Activated B cell treated with CpG ODN at 0.5 μM for 24 hours (primary cell): ENCODE data around the gene SBK1. TPM values are rescaled to one million over a fixed set of nuclear protein-coding genes. Genes with fewer than 3 reads are reported as not detected.

Experiments used
- ATAC-seq: fragments of 200-7000 bp; cut with Tn5 transposase; one replicate; pipeline ENCODE4 v1.10.0; 2021; ENCODE audit warnings: low read depth, mild to moderate bottlenecking, moderate library complexity
- CTCF ChIA-PET: fragments of 350-600 bp; sonication (Branson Sonifier 250); formaldehyde crosslinking; loops from one replicate; lab custom pipeline; 2021; ENCODE audit warnings: antibody characterized with exemption; lab: Charles Lee
- POLR2A ChIA-PET: fragments of 350-600 bp; sonication (Branson Sonifier 250); formaldehyde crosslinking; loops from one replicate; lab custom pipeline; 2021; ENCODE audit warnings: antibody characterized with exemption; lab: Charles Lee
- DNase-seq: peaks from one replicate; pipeline ENCODE4 v3.0.0; 2022
- H3K27ac Mint-ChIP-seq: one replicate; pipeline ENCODE4 v1.8.0; 2020; ENCODE audit warnings: mixed read lengths
- H3K27me3 Mint-ChIP-seq: one replicate; pipeline ENCODE4 v1.8.0; 2021; ENCODE audit warnings: mixed read lengths
- H3K36me3 Mint-ChIP-seq: one replicate; pipeline ENCODE4 v1.8.0; 2021; ENCODE audit warnings: low read depth, mixed read lengths
- H3K4me1 Mint-ChIP-seq: one replicate; pipeline ENCODE4 v1.8.0; 2021; ENCODE audit warnings: mixed read lengths
- H3K4me3 Mint-ChIP-seq: one replicate; pipeline ENCODE4 v1.8.0; 2020; ENCODE audit warnings: mild to moderate bottlenecking, mixed read lengths
- H3K9me3 Mint-ChIP-seq: one replicate; pipeline ENCODE4 v1.8.0; 2020; ENCODE audit warnings: mixed read lengths
- CTCF ChIP-seq: fragments of 200-600 bp; IDR thresholded peaks from one replicate; pipeline ENCODE4 v1.8.0; 2022; ENCODE audit warnings: antibody characterized with exemption, mild to moderate bottlenecking
- intact Hi-C: fragments of 100-400 bp; cut with micrococcal nuclease; formaldehyde crosslinking; loops from one replicate; pipeline ENCODE4 v1.15.1; 2024
- total RNA-seq: library from RNA; stranded (reverse); gene quantifications from 2 replicates; pipeline ENCODE4 v1.2.3, GENCODE V29; 2022

The SBK1 gene
- total RNA-seq, 1 donor from 2014 or later = 0.58 TPM

DNA sequence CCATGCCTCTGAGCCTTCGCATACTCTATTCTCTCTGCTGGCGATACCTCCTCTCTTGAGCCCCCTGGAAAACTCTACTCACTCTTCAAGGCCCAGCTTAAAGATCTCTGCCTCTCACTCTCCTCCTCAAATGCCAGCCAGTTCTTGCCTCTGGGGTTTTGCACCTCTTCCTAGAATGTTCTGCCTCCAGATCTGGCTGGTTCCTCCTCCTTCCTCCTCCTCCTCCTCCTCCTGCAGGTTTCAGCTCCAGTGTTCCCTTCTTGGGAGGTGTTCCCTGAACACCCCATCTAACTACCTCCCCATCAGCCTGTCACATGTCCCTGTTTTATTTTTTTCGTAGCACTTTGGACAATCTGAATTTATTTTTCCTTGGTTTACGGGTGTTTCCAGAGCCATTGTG lies 35.1 kb upstream of the SBK1 start:
- ChIA-PET POLR2A (no interaction called here), CTCF (no interaction called here)
- ATAC-seq = no peak

DNA sequence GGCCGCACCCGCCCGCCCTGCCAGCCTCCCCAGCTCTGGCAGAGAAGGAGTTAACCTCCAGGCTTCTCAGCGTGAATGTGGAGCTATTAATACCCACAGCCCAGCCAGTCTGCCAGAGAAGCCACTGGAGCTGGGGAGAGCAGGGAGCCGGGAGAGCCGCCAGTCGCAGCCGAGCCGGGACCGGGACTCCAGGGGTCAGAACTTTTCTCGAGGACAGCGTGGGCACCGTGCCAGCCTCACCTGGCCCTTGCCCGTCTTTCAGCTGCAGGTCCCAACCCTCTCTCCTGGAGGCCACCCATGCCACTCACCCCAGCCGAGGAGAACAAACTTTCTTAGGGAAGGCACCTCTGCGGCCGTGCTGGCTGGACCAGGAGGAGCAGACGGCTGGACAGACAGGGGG lies 33.8 kb upstream of the SBK1 start:
- H3K4me1 Mint-ChIP-seq = no peaks in the 10 kb centered on the region
- H3K4me3 Mint-ChIP-seq = no peak overlapping the region
- no peak for DNase-seq
- H3K27ac Mint-ChIP-seq = no peak overlapping the region
- H3K9me3 Mint-ChIP-seq = no peaks in the 10 kb centered on the region
- TF ChIP-seq CTCF = no peak
- H3K36me3 Mint-ChIP-seq = no peaks in the 10 kb centered on the region
- ATAC-seq = no peak
- ChIA-PET CTCF (no interaction called here), POLR2A (no interaction called here)
- peaks cover 29% of the 10 kb centered on the region for H3K27me3 Mint-ChIP-seq
- intact Hi-C loops = no loop called here

More for the DNA sequence above, 35.1 kb upstream of the SBK1 start:
- H3K36me3 Mint-ChIP-seq = no peaks in the 10 kb centered on the region
- intact Hi-C loops = no loop called here
- no peak overlapping the region for H3K4me3 Mint-ChIP-seq
- H3K27ac Mint-ChIP-seq = no peak overlapping the region
- H3K4me1 Mint-ChIP-seq = no peaks in the 10 kb centered on the region
- no peak for TF ChIP-seq CTCF
- peaks cover 25% of the 10 kb centered on the region for H3K27me3 Mint-ChIP-seq
- no peak for DNase-seq
- peaks cover 7% of the 10 kb centered on the region for H3K9me3 Mint-ChIP-seq

GRCh38 chr16:28259091-28259780 lies 33.1 kb upstream of the SBK1 start:
- no peak overlapping the region for H3K27ac Mint-ChIP-seq
- DNase-seq = no peak
- H3K4me3 Mint-ChIP-seq = no peak overlapping the region

DNA sequence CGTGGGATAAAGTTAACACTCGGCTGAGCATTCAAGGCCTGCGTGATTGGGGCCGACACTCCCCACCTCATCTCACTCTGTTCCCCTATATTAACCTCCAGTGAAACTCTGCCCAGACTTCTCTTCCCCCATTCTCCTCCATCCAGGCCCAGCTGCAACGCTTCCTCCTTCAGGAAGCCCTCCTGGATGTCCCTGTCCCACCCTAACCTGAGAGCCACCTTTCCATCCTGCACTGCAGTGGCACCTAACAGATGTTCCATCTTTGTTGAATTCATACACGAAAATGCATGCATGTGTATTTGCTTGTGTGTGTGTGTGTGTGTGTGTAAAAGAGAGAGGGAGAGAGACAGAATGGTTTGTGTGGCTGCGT lies 32.6 kb upstream of the SBK1 start:
- CTCF ChIA-PET = no interaction called here
- DNase-seq (no peak), ATAC-seq (no peak)
- intact Hi-C loops = no loop called here
- no peaks in the 10 kb centered on the region for H3K9me3 Mint-ChIP-seq
- no peak overlapping the region for H3K27ac Mint-ChIP-seq
- H3K27me3 Mint-ChIP-seq = peaks cover 36% of the 10 kb centered on the region
- no peaks in the 10 kb centered on the region for H3K4me1 Mint-ChIP-seq
- no peak overlapping the region for H3K4me3 Mint-ChIP-seq
- H3K36me3 Mint-ChIP-seq = no peaks in the 10 kb centered on the region
- no peak for TF ChIP-seq CTCF
- POLR2A ChIA-PET = no interaction called here

More at GRCh38 chr16:28259091-28259780, 33.1 kb upstream of the SBK1 start:
- Mint-ChIP-seq H3K36me3 (no peaks in the 10 kb centered on the region), H3K9me3 (no peaks in the 10 kb centered on the region), H3K4me1 (no peaks in the 10 kb centered on the region), H3K27me3 (peaks cover 32% of the 10 kb centered on the region)
- no peak for ATAC-seq
- intact Hi-C loops = no loop called here
- ChIA-PET POLR2A (no interaction called here), CTCF (no interaction called here)
- no peak for TF ChIP-seq CTCF

GRCh38 chr16:28260193-28260592 lies 32.1 kb upstream of the SBK1 start:
- intact Hi-C loops = no loop called here
- ATAC-seq = no peak
- Mint-ChIP-seq H3K27me3 (peaks cover 37% of the 10 kb centered on the region), H3K4me3 (no peak overlapping the region), H3K9me3 (no peaks in the 10 kb centered on the region), H3K36me3 (no peaks in the 10 kb centered on the region), H3K27ac (no peak overlapping the region), H3K4me1 (no peaks in the 10 kb centered on the region)
- CTCF ChIA-PET = no interaction called here
- no peak for DNase-seq
- TF ChIP-seq CTCF = no peak
- POLR2A ChIA-PET = no interaction called here
